Duodenal mucosa (tissue), 2 donors: ENCODE measurements around the gene DNPH1.

Experiments
- H3K27ac ChIP-seq: one replicate; pipeline ENCODE4 v1.7.0; 2013; ENCODE audit warnings: low read depth, low read length
- H3K27me3 ChIP-seq, 2 donors: one replicate each; pipeline ENCODE4 v1.7.0; 2013; ENCODE audit warnings: low read length in 2 of 2, control low read depth in 1 of 2; ENCODE audit not compliant: insufficient read depth in 2 of 2, control insufficient read depth in 1 of 2
- H3K36me3 ChIP-seq, 2 donors: one replicate each; pipeline ENCODE4 v1.7.0; 2013; ENCODE audit warnings: low read length in 2 of 2, control low read depth in 1 of 2; ENCODE audit not compliant: insufficient read depth in 2 of 2, control insufficient read depth in 1 of 2
- H3K4me1 ChIP-seq, 2 donors: one replicate each; pipeline ENCODE4 v1.7.0; 2013; ENCODE audit warnings: low read length in 2 of 2, control low read depth in 1 of 2; ENCODE audit not compliant: insufficient read depth in 2 of 2, control insufficient read depth in 1 of 2
- H3K4me3 ChIP-seq, 2 donors: one replicate each; pipeline ENCODE4 v1.7.0; 2013; ENCODE audit warnings: low read length in 2 of 2, low read depth in 1 of 2
- H3K9ac ChIP-seq, 2 donors: one replicate each; pipeline ENCODE4 v1.7.0; 2013; ENCODE audit warnings: low read length in 2 of 2, low read depth in 1 of 2
- H3K9me3 ChIP-seq, 2 donors: one replicate each; pipeline ENCODE4 v1.7.0; 2013; ENCODE audit warnings: low read length in 2 of 2, control low read depth in 1 of 2; ENCODE audit not compliant: control insufficient read depth in 1 of 2

DNPH1 gene

GRCh38 chr6:43229803-43230620, 731 bp upstream of the DNPH1 start:
- Histone ChIP-seq H3K36me3 (peaks cover 0 to 10% of the 10 kb centered on the region in 2 donors), H3K27me3 (peaks cover 0 to 2% of the 10 kb centered on the region in 2 donors), H3K9ac (peak overlapping the region in 1 of 2 donors; percentile 54), H3K4me1 (peaks cover 13 to 14% of the 10 kb centered on the region in 2 donors), H3K9me3 (no peaks in the 10 kb centered on the region), H3K4me3 (peak overlapping the region; percentile 71 to 80), H3K27ac (no peak overlapping the region)

DNA sequence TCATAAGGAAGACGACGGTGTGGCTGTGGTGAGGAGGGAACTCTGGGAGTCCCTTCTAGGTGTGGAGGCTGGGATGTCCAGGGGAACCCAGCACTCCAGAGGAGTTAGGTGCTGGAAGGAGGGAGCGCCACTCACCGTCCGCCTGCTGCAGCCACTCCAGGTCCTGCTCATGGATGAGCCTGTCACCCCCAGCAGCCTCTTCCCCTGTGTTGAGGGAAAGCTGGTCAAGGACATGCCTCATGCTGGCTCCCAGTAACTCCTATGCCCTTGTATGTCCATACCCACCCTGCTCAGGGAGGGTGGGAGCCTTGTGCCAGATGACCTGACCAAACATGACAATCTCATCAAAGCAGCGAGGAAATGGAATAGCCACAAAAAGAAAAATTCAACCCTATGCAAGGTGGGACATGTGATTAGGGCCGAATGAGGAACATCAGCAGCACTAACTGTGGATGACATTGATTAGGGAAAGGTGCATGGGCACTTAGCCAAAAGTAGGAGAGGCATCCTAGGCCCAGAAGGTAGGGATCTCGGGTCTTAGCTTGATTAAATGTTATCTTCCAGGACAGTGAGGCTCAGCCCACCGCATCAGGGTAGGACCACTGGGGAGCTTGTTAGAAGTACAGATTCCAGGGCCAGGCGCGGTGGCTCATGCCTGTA, 3.0 kb downstream of the DNPH1 start:
- peaks cover 14 to 24% of the 10 kb centered on the region in 2 donors for H3K4me1 ChIP-seq
- peaks cover 0 to 32% of the 10 kb centered on the region in 2 donors for H3K36me3 ChIP-seq
- H3K27me3 ChIP-seq, result no peaks in the 10 kb centered on the region
- H3K9me3 ChIP-seq, result no peaks in the 10 kb centered on the region
- H3K27ac ChIP-seq, result no peak overlapping the region
- H3K9ac ChIP-seq, result no peak overlapping the region
- H3K4me3 ChIP-seq, result no peak overlapping the region

GRCh38 chr6:43223175-43223574, 6.1 kb downstream of the DNPH1 start:
- Histone ChIP-seq H3K9ac (no peak overlapping the region), H3K27ac (no peak overlapping the region), H3K4me1 (peaks cover 7 to 19% of the 10 kb centered on the region in 2 donors), H3K36me3 (peaks cover 0 to 53% of the 10 kb centered on the region in 2 donors), H3K4me3 (no peak overlapping the region), H3K9me3 (no peaks in the 10 kb centered on the region), H3K27me3 (no peaks in the 10 kb centered on the region)

DNA sequence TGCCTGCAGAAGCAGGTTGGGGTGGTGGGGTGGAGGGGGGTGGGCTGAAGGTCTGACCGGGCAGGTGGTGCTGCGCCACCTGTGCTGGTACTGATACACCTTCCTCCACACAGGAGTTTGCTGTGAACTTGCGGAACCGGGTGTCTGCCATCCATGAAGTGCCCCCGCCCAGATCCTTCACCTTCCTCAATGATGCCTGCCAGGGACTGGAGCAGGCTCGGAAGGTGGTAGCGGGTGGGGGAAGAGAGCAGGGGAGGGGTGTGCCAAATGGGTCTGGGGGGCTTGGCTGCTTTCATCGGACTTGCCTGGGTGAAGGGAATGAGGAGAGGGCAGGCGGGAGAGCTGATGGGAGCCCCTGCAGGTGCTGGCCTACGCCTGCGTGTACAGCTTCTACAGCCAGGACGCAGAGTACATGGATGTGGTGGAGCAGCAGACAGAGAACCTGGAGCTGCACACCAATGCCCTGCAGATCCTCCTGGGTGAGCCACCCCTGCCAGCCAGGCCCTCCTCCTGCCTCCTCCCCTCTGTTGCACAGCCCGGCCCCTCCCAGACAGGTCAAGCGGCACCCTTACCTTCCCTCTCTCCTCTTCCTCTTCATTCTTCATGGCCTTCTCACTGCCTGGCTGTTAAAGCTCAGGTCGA, 6.7 kb downstream of the DNPH1 start:
- no peak overlapping the region for H3K9ac ChIP-seq
- peaks cover 0 to 53% of the 10 kb centered on the region in 2 donors for H3K36me3 ChIP-seq
- peaks cover 5 to 16% of the 10 kb centered on the region in 2 donors for H3K4me1 ChIP-seq
- no peak overlapping the region for H3K27ac ChIP-seq
- no peaks in the 10 kb centered on the region for H3K9me3 ChIP-seq
- H3K27me3 ChIP-seq, result no peaks in the 10 kb centered on the region
- H3K4me3 ChIP-seq, result no peak overlapping the region

GRCh38 chr6:43221046-43221972, 8.0 kb downstream of the DNPH1 start:
- H3K9me3 ChIP-seq, result no peaks in the 10 kb centered on the region
- H3K9ac ChIP-seq, result no peak overlapping the region
- H3K36me3 ChIP-seq, result peaks cover 1 to 64% of the 10 kb centered on the region in 2 donors
- no peak overlapping the region for H3K4me3 ChIP-seq
- H3K4me1 ChIP-seq, result peaks cover 5 to 16% of the 10 kb centered on the region in 2 donors
- no peak overlapping the region for H3K27ac ChIP-seq
- H3K27me3 ChIP-seq, result no peaks in the 10 kb centered on the region

- Histone ChIP-seq H3K9me3 (no peaks in the 10 kb centered on the region), H3K4me3 (no peak overlapping the region), H3K9ac (no peak overlapping the region), H3K27me3 (no peaks in the 10 kb centered on the region), H3K4me1 (peaks cover 2 to 11% of the 10 kb centered on the region in 2 donors), H3K27ac (no peak overlapping the region), H3K36me3 (peaks cover 5 to 64% of the 10 kb centered on the region in 2 donors)
Measured at GRCh38 chr6:43220439-43220951, 8.8 kb downstream of the DNPH1 start.

GRCh38 chr6:43219814-43220213, 9.5 kb downstream of the DNPH1 start:
- peaks cover 0 to 11% of the 10 kb centered on the region in 2 donors for H3K4me1 ChIP-seq
- no peak overlapping the region for H3K9ac ChIP-seq
- H3K9me3 ChIP-seq, result no peaks in the 10 kb centered on the region
- H3K36me3 ChIP-seq, result peaks cover 5 to 67% of the 10 kb centered on the region in 2 donors
- H3K27me3 ChIP-seq, result no peaks in the 10 kb centered on the region
- no peak overlapping the region for H3K4me3 ChIP-seq
- H3K27ac ChIP-seq, result no peak overlapping the region

DNA sequence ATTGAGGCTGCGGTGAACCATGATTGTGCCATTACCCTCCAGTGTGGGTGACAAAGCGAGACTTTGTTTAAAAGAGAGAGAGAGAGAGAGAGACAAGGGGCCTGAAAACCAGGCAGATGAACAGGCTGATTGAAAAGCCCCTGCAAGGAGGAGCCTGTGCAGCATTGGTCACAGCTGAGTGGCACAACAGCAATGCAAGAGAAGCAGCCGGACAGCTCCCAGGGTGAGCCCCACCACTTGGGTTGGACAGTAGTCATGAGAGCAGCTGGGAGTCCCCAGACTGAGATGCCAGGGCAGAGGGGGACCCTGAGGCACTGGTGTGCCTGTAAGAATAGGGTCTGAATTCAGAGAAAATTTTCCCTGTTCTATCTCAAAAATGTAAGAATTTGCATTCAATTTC, 10.2 kb downstream of the DNPH1 start:
- Histone ChIP-seq H3K4me1 (peaks cover 0 to 5% of the 10 kb centered on the region in 2 donors), H3K9me3 (no peaks in the 10 kb centered on the region), H3K27me3 (no peaks in the 10 kb centered on the region), H3K4me3 (no peak overlapping the region), H3K9ac (no peak overlapping the region), H3K27ac (no peak overlapping the region), H3K36me3 (peaks cover 5 to 64% of the 10 kb centered on the region in 2 donors)

DNA sequence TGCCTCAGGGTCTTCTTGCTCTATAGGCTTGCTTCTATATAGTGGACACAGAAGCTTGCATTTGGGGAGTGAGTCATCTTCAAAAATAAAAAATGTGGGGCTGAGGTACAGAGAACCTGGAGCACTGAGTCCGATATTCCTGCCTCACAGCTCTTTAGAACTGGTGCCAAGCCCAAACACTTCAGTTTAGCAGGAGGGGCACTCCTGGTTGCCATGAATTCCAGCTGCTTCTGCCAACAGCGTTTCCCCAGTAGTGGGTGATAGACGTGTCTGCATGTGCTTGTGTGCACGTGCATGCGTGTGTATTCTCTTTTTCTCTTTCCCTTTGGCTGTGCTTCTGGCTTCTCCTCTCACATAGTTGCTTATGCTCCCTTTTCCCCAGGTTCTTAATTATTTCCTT, 11.9 kb downstream of the DNPH1 start:
- H3K9ac ChIP-seq, result no peak overlapping the region
- H3K27me3 ChIP-seq, result no peaks in the 10 kb centered on the region
- no peaks in the 10 kb centered on the region for H3K4me1 ChIP-seq
- no peak overlapping the region for H3K4me3 ChIP-seq
- H3K27ac ChIP-seq, result no peak overlapping the region
- H3K9me3 ChIP-seq, result no peaks in the 10 kb centered on the region
- peaks cover 8 to 54% of the 10 kb centered on the region in 2 donors for H3K36me3 ChIP-seq
